Body of pancreas (tissue), 4 donors: ENCODE results near the gene DARS1. TPM values are rescaled to one million over a fixed set of nuclear protein-coding genes. Genes with fewer than 3 reads are reported as not detected.
"Not testable (repeated sequence)": the region's sequence is repeated elsewhere in the genome, so short reads cannot be mapped to it uniquely, and the experiment has no call there.

Experiments used
- ATAC-seq: fragments of 150-250 bp; one replicate; pipeline ENCODE4 v1.9.1; 2016
- DNase-seq, 4 donors: peaks; one replicate each; pipeline ENCODE4 v3.0.0-alpha.2; 2019
- H3K27ac ChIP-seq, 4 donors: fragments of 200-600 bp; sonication (generic); 1 replicate in 3 of 4; 2 replicates in 1 of 4; pipeline versions ENCODE4 v1.5.1 to v1.6.1; 2016 to 2019; ENCODE audit warnings: mild to moderate bottlenecking in 1 of 4, mixed read lengths in 1 of 4, moderate library complexity in 1 of 4
- H3K27me3 ChIP-seq, 2 donors: fragments of 200-600 bp; sonication (generic); one replicate each; pipeline ENCODE4 v1.6.0; 2016; ENCODE audit warnings: mild to moderate bottlenecking in 1 of 2
- H3K36me3 ChIP-seq, 2 donors: fragments of 200-600 bp; sonication (generic); replicated peaks in 1 of 2; 2 replicates each; pipeline ENCODE4 v1.5.1; 2016; ENCODE audit warnings: low read depth in 2 of 2; ENCODE audit not compliant: insufficient read depth in 1 of 2
- H3K4me1 ChIP-seq: fragments of 200-600 bp; sonication (generic); one replicate; pipeline ENCODE4 v1.6.0; 2016
- H3K4me3 ChIP-seq, 2 donors: fragments of 200-600 bp; sonication (generic); 1 replicate in 1 of 2; 2 replicates in 1 of 2; pipeline ENCODE4 v1.5.1; 2016 to 2019
- H3K9me3 ChIP-seq, 3 donors: fragments of 200-600 bp; sonication (generic); 1 replicate in 2 of 3; 2 replicates in 1 of 3; pipeline ENCODE4 v1.5.1; 2016
- POLR2A ChIP-seq, 3 donors: fragments of 450-650 bp; IDR thresholded peaks; one replicate each; pipeline ENCODE4 v1.6.1; 2016; ENCODE audit warnings: antibody characterized with exemption in 3 of 3, mild to moderate bottlenecking in 2 of 3
- WGBS, 2 donors: methylation state at CpG; one replicate each; pipeline ENCODE4 v1.1.5; 2017; 5-methylcytosine and 5-hydroxymethylcytosine counted together
- intact Hi-C: fragments of 100-400 bp; cut with DNase I; formaldehyde crosslinking; loops from one replicate; pipeline ENCODE4 v1.15.1; 2023
- total RNA-seq, 2 donors: library from RNA; depleted of rRNA; stranded (reverse); fragments of >200 nt; gene quantifications; one replicate each; pipeline ENCODE4 v1.1.0, GENCODE V29; 2016
- TF ChIP-seq, protein P1 (sequence below), 7 experiments: fragments of 450-650 bp in 4 of 7; fragments of 200-600 bp in 3 of 7; sonication (generic) in 3 of 7; IDR thresholded peaks; one replicate each; pipeline ENCODE4 v1.5.1; 2016 to 2019; ENCODE audit warnings: antibody characterized with exemption in 7 of 7

The DARS1 gene
- total RNA-seq, 2 donors from 2014 or later = 22.1 to 29.3 TPM

- H3K4me3 ChIP-seq = no peak overlapping the region
- no peaks in the 10 kb centered on the region for H3K9me3 ChIP-seq
- DNase-seq (no peak), ATAC-seq (no peak)
- intact Hi-C loops = no loop called here
- TF ChIP-seq POLR2A (IDR thresholded peaks at IDR 0.05) = no peak
- TF ChIP-seq, protein P1, sequence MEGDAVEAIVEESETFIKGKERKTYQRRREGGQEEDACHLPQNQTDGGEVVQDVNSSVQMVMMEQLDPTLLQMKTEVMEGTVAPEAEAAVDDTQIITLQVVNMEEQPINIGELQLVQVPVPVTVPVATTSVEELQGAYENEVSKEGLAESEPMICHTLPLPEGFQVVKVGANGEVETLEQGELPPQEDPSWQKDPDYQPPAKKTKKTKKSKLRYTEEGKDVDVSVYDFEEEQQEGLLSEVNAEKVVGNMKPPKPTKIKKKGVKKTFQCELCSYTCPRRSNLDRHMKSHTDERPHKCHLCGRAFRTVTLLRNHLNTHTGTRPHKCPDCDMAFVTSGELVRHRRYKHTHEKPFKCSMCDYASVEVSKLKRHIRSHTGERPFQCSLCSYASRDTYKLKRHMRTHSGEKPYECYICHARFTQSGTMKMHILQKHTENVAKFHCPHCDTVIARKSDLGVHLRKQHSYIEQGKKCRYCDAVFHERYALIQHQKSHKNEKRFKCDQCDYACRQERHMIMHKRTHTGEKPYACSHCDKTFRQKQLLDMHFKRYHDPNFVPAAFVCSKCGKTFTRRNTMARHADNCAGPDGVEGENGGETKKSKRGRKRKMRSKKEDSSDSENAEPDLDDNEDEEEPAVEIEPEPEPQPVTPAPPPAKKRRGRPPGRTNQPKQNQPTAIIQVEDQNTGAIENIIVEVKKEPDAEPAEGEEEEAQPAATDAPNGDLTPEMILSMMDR (IDR thresholded peaks at IDR 0.05) = no peak
- no peaks in the 10 kb centered on the region for H3K4me1 ChIP-seq
- H3K27me3 ChIP-seq = no peaks in the 10 kb centered on the region
- 93 to 95% methylated on average over 2 of the region's 2 CpGs for WGBS, 2 donors
- H3K36me3 ChIP-seq = peaks cover 0 to 12% of the 10 kb centered on the region in 2 donors
- no peak overlapping the region for H3K27ac ChIP-seq
Measured at GRCh38 chr2:135975702-135976101, 9.7 kb downstream of the DARS1 start.

DNA sequence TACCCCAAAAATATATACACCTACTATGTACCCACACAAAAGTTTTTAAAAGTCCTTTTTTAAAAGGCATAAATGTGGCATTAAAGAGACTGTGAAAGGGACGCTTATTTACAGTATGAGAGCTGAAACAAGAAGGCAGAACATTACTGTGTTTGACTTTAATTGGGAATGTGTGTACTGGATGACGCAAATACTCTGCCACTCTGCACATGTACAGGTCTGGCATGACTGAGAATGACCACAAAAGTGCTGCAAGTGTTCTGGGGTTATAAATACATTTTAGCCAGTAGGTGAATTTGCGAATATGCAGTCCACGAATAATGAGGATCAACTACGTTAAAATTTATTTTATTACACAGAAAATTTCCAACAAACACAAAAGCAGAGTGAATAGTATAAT, 11.4 kb downstream of the DARS1 start:
- Histone ChIP-seq H3K36me3 (peaks cover 0 to 11% of the 10 kb centered on the region in 2 donors), H3K4me3 (no peak overlapping the region), H3K9me3 (no peaks in the 10 kb centered on the region), H3K27me3 (no peaks in the 10 kb centered on the region), H3K4me1 (no peaks in the 10 kb centered on the region), H3K27ac (no peak overlapping the region)
- 93 to 95% methylated on average over 5 of the region's 5 CpGs for WGBS, 2 donors
- no peak for DNase-seq
- ATAC-seq = no peak
- intact Hi-C loops = no loop called here
- TF ChIP-seq, protein P1 (IDR thresholded peaks at IDR 0.05) = no peak
- TF ChIP-seq POLR2A (IDR thresholded peaks at IDR 0.05) = no peak

DNA sequence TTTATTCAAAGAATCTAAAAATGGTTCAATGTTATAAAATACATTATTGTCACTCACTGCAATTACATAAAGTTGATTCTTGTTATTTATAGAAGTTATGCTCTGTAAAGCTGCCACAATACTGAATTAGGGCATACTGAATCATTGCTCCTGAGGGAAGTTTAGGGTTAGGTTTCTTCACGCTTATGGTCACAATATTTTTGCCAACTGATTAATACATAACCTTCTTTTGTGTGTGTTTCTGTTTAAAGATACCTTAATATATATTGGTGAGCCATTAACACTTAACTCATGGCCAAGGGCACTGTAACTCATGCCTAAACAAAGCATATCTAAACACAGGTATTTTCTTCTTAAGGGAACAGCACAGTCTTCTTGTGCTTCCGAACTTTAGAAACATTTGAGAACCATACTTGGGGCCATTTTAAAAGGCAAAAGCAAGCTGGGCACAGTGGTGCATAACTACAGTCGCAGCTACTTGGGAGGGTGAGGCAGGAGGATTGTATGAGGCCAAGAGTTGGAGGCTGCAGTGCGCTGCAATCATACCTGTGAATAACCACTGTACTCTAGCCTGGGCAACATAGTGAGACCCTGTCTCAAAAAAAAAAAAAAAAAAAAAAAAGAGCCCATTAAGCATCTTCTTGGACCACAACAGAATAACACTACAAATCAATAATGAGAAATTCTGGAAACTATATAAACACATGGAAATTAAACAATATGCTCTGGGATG, 15.6 kb downstream of the DARS1 start:
- Histone ChIP-seq H3K4me3 (no peak overlapping the region), H3K9me3 (no peaks in the 10 kb centered on the region), H3K4me1 (no peaks in the 10 kb centered on the region), H3K36me3 (peaks cover 0 to 3% of the 10 kb centered on the region in 2 donors), H3K27ac (no peak overlapping the region), H3K27me3 (no peaks in the 10 kb centered on the region)
- WGBS, 2 donors = 93 to 97% methylated on average over 4 of the region's 4 CpGs
- TF ChIP-seq POLR2A (IDR thresholded peaks at IDR 0.05) = no peak
- TF ChIP-seq, protein P1 (IDR thresholded peaks at IDR 0.05) = no peak
- intact Hi-C loops = no loop called here
- ATAC-seq (no peak), DNase-seq (no peak)

DNA sequence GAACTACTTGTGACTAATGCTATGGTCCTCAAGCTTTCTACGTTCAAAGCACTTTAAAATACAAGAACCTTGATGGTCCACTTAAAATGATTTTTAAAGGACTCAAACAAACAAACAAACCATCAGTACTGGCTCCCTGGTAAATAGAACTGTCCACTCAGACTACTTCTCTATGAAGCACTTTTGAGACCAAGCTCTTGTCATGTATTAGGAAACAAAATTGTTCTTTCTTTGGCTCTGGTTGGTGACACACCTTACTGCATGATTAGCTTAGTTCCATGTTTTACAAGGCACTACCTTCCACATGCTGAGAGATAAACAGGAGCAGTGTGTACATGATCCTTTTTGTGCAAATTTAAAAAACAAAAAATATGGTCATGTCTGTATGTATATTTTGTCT, 19.7 kb downstream of the DARS1 start:
- no peak overlapping the region for H3K27ac ChIP-seq

GRCh38 chr2:135964404-135964803, 21.0 kb downstream of the DARS1 start:
- ATAC-seq, H3K27ac ChIP-seq, intact Hi-C loops: not testable (repeated sequence)

More for the DNA sequence above, 19.7 kb downstream of the DARS1 start:
- Histone ChIP-seq H3K4me1 (peaks cover 9% of the 10 kb centered on the region), H3K9me3 (no peaks in the 10 kb centered on the region), H3K27me3 (no peaks in the 10 kb centered on the region), H3K36me3 (no peaks in the 10 kb centered on the region), H3K4me3 (no peak overlapping the region)
- intact Hi-C loops = no loop called here
- TF ChIP-seq, protein P1 (IDR thresholded peaks at IDR 0.05) = no peak
- TF ChIP-seq POLR2A (IDR thresholded peaks at IDR 0.05) = no peak
- ATAC-seq (no peak), DNase-seq (no peak)
- 90 to 98% methylated on average over 1 of the region's 1 CpG for WGBS, 2 donors

More at GRCh38 chr2:135964404-135964803, 21.0 kb downstream of the DARS1 start:
- not testable (repeated sequence) for H3K4me3 ChIP-seq, H3K9me3 ChIP-seq, H3K27me3 ChIP-seq, DNase-seq, H3K36me3 ChIP-seq, H3K4me1 ChIP-seq
- WGBS, 2 donors = 92 to 96% methylated on average over 11 of the region's 11 CpGs
